Neuronal stem cell (in vitro differentiated cells): ENCODE results near the gene NPBWR2.
A peak's percentile ranks its signal among the peaks of the same experiment; 100 is the strongest.

Experiments used
- DNase-seq: peaks from one replicate; pipeline ENCODE4 v3.0.0-alpha.2; 2013; ENCODE audit warnings: low spot score
- H2AFZ ChIP-seq: one replicate; pipeline ENCODE4 v1.6.1; 2013; ENCODE audit warnings: mild to moderate bottlenecking, low read length, inconsistent platforms
- H2AK5ac ChIP-seq: 2 replicates; pipeline ENCODE4 v1.6.1; 2013; ENCODE audit warnings: low read depth, mild to moderate bottlenecking, inconsistent platforms, low read length, moderate library complexity, mixed read lengths
- H2BK120ac ChIP-seq: 2 replicates; pipeline ENCODE4 v1.6.1; 2013; ENCODE audit warnings: low read depth, mild to moderate bottlenecking, inconsistent platforms, low read length, moderate library complexity, mixed read lengths
- H2BK12ac ChIP-seq: one replicate; pipeline ENCODE4 v1.6.1; 2013; ENCODE audit warnings: low read length, inconsistent platforms
- H2BK15ac ChIP-seq: 2 replicates; pipeline ENCODE4 v1.6.1; 2013; ENCODE audit warnings: mild to moderate bottlenecking, low read length, inconsistent platforms, mixed read lengths
- H2BK5ac ChIP-seq: one replicate; pipeline ENCODE4 v1.6.1; 2013; ENCODE audit warnings: inconsistent platforms, mild to moderate bottlenecking, low read length, moderate library complexity
- H3K14ac ChIP-seq: one replicate; pipeline ENCODE4 v1.6.1; 2013; ENCODE audit warnings: low read length, inconsistent platforms
- H3K18ac ChIP-seq: 2 replicates; pipeline ENCODE4 v1.6.1; 2013; ENCODE audit warnings: low read length, inconsistent platforms
- H3K23ac ChIP-seq: 2 replicates; pipeline ENCODE4 v1.6.1; 2013; ENCODE audit warnings: low read depth, mild to moderate bottlenecking, mixed read lengths, low read length, inconsistent platforms; ENCODE audit not compliant: poor library complexity
- H3K27ac ChIP-seq: replicated peaks from 3 replicates; pipeline ENCODE4 v1.5.1; 2013; ENCODE audit warnings: low read length, inconsistent platforms
- H3K27me3 ChIP-seq, 3 experiments: 2 replicates each; pipeline ENCODE4 v1.6.1; 2013; ENCODE audit warnings: low read length in 3 of 3, mild to moderate bottlenecking in 2 of 3, inconsistent platforms in 1 of 3, low read depth in 1 of 3, mixed read lengths in 1 of 3, moderate library complexity in 1 of 3; ENCODE audit not compliant: control insufficient read depth in 3 of 3, insufficient read depth in 3 of 3
- H3K36me3 ChIP-seq, 2 donors: replicated peaks in 1 of 2; 2 replicates each; pipeline ENCODE4 v1.6.1; 2013; ENCODE audit warnings: low read length in 2 of 2; ENCODE audit not compliant: control insufficient read depth in 2 of 2, insufficient read depth in 2 of 2
- H3K4ac ChIP-seq: 2 replicates; pipeline ENCODE4 v1.6.1; 2013; ENCODE audit warnings: inconsistent platforms, mild to moderate bottlenecking, low read length, moderate library complexity
- H3K4me1 ChIP-seq, 2 donors: 1 replicate in 1 of 2; 2 replicates in 1 of 2; pipeline ENCODE4 v1.6.1; 2013; ENCODE audit warnings: low read length in 2 of 2, low read depth in 1 of 2; ENCODE audit not compliant: control insufficient read depth in 2 of 2, insufficient read depth in 1 of 2
- H3K4me2 ChIP-seq: one replicate; pipeline ENCODE4 v1.6.1; 2013; ENCODE audit warnings: mild to moderate bottlenecking, low read length, inconsistent platforms; ENCODE audit not compliant: insufficient read depth, poor library complexity, severe bottlenecking
- H3K4me3 ChIP-seq, 2 donors: 2 replicates each; pipeline ENCODE4 v1.5.1; 2013; ENCODE audit warnings: low read length in 2 of 2, mild to moderate bottlenecking in 2 of 2, inconsistent platforms in 1 of 2, moderate library complexity in 1 of 2
- H3K79me1 ChIP-seq: one replicate; pipeline ENCODE4 v1.6.1; 2013; ENCODE audit warnings: low read depth, mild to moderate bottlenecking, inconsistent platforms, low read length, moderate library complexity
- H3K9ac ChIP-seq: one replicate; pipeline ENCODE4 v1.6.1; 2013; ENCODE audit warnings: mild to moderate bottlenecking, low read depth, low read length, inconsistent platforms; ENCODE audit not compliant: poor library complexity
- H3K9me3 ChIP-seq, 2 donors: replicated peaks in 1 of 2; 2 replicates each; pipeline versions ENCODE3 to v1.6.1; 2013; ENCODE audit warnings: low read length in 2 of 2, mild to moderate bottlenecking in 2 of 2, inconsistent platforms in 1 of 2, low read depth in 1 of 2, mixed read lengths in 1 of 2, moderate library complexity in 1 of 2; ENCODE audit not compliant: control insufficient read depth in 2 of 2, insufficient read depth in 1 of 2
- H4K8ac ChIP-seq: one replicate; pipeline ENCODE4 v1.6.1; 2013; ENCODE audit warnings: low read depth, mild to moderate bottlenecking, inconsistent platforms, low read length, moderate library complexity
- H4K91ac ChIP-seq: one replicate; pipeline ENCODE4 v1.6.1; 2013; ENCODE audit warnings: low read length, low read depth, mild to moderate bottlenecking, inconsistent platforms; ENCODE audit not compliant: poor library complexity
- WGBS, 2 donors: extraction: QIAGEN DNeasy Blood & Tissue Kit; methylation state at CpG; one replicate each; pipeline ENCODE4 v1.1.7; 2013; ENCODE audit warnings: missing lambda C conversion rate in 2 of 2, mixed read lengths in 1 of 2; ENCODE audit not compliant: insufficient read length in 2 of 2, insufficient replicate concordance in 1 of 2; ENCODE audit errors: extremely low coverage in 2 of 2; 5-methylcytosine and 5-hydroxymethylcytosine counted together

The NPBWR2 gene

GRCh38 chr20:64149141-64149540, 41.8 kb upstream of the NPBWR2 start:
- no peak overlapping the region for H3K9ac ChIP-seq
- H2BK120ac ChIP-seq = no peak overlapping the region
- no peak overlapping the region for H3K4me3 ChIP-seq
- H4K8ac ChIP-seq = no peak overlapping the region
- no peak overlapping the region for H2BK15ac ChIP-seq
- H3K4me1 ChIP-seq = peaks cover 0 to 30% of the 10 kb centered on the region in 2 donors
- H2BK5ac ChIP-seq = no peak overlapping the region
- peak overlapping the region; percentile 42 for H2AK5ac ChIP-seq
- no peak for DNase-seq
- H3K18ac ChIP-seq = no peak overlapping the region
- H3K36me3 ChIP-seq = no peaks in the 10 kb centered on the region
- no peak overlapping the region for H2BK12ac ChIP-seq
- no peak overlapping the region for H3K27ac ChIP-seq
- no peak overlapping the region for H3K4ac ChIP-seq
- H2AFZ ChIP-seq = no peak overlapping the region
- H3K9me3 ChIP-seq = peaks cover 13 to 20% of the 10 kb centered on the region in 2 donors
- H4K91ac ChIP-seq = peak overlapping the region; percentile 38
- H3K4me2 ChIP-seq = no peak overlapping the region
- no peaks in the 10 kb centered on the region for H3K27me3 ChIP-seq
- H3K79me1 ChIP-seq = peaks cover 5% of the 10 kb centered on the region
- no CpG with 5 or more reads among the region's 7 CpGs for WGBS, 2 donors
- no peak overlapping the region for H3K14ac ChIP-seq
- H3K23ac ChIP-seq = no peak overlapping the region

GRCh38 chr20:64148581-64148980, 41.2 kb upstream of the NPBWR2 start:
- Histone ChIP-seq H2AK5ac (no peak overlapping the region), H3K36me3 (no peaks in the 10 kb centered on the region), H3K9me3 (peaks cover 13 to 22% of the 10 kb centered on the region in 2 donors), H3K23ac (no peak overlapping the region), H3K4me2 (no peak overlapping the region), H3K79me1 (peaks cover 5% of the 10 kb centered on the region), H2BK15ac (peak overlapping the region; percentile 16), H2BK12ac (no peak overlapping the region), H3K4me3 (no peak overlapping the region), H2BK5ac (no peak overlapping the region), H3K4ac (no peak overlapping the region), H2BK120ac (no peak overlapping the region), H4K8ac (no peak overlapping the region), H3K14ac (no peak overlapping the region), H3K27me3 (no peaks in the 10 kb centered on the region), H2AFZ (no peak overlapping the region), H4K91ac (no peak overlapping the region), H3K27ac (no peak overlapping the region), H3K4me1 (peaks cover 0 to 30% of the 10 kb centered on the region in 2 donors), H3K18ac (no peak overlapping the region), H3K9ac (no peak overlapping the region)
- no peak for DNase-seq
- no CpG with 5 or more reads among the region's 5 CpGs for WGBS, 2 donors

- no peak for DNase-seq
- Histone ChIP-seq H3K9ac (no peak overlapping the region), H3K9me3 (peaks cover 13 to 22% of the 10 kb centered on the region in 2 donors), H4K8ac (peak overlapping the region; percentile 75), H2AK5ac (peak overlapping the region; percentile 82), H3K4ac (no peak overlapping the region), H3K14ac (peak overlapping the region; percentile 39), H4K91ac (peak overlapping the region; percentile 19), H2AFZ (no peak overlapping the region), H2BK15ac (peak overlapping the region; percentile 57), H3K36me3 (no peaks in the 10 kb centered on the region), H3K4me1 (peaks cover 0 to 39% of the 10 kb centered on the region in 2 donors), H3K23ac (no peak overlapping the region), H3K4me2 (no peak overlapping the region), H3K27me3 (no peaks in the 10 kb centered on the region), H3K18ac (peak overlapping the region; percentile 93), H3K27ac (no peak overlapping the region), H2BK120ac (peak overlapping the region; percentile 53), H3K79me1 (peaks cover 4% of the 10 kb centered on the region), H2BK5ac (peak overlapping the region; percentile 94), H2BK12ac (peak overlapping the region; percentile 53), H3K4me3 (no peak overlapping the region)
- WGBS, 2 donors = no CpG with 5 or more reads among the region's 12 CpGs
Measured at GRCh38 chr20:64146936-64147477, 39.6 kb upstream of the NPBWR2 start.

- no peak overlapping the region for H2AFZ ChIP-seq
- H3K4me3 ChIP-seq = no peak overlapping the region
- H3K79me1 ChIP-seq = peaks cover 4% of the 10 kb centered on the region
- no peak overlapping the region for H3K14ac ChIP-seq
- H3K27me3 ChIP-seq = no peaks in the 10 kb centered on the region
- H2BK120ac ChIP-seq = peak overlapping the region; percentile 53
- peak overlapping the region; percentile 4 for H3K9ac ChIP-seq
- H2BK5ac ChIP-seq = peak overlapping the region; percentile 94
- peak overlapping the region; percentile 82 for H2AK5ac ChIP-seq
- WGBS, 2 donors = no CpG with 5 or more reads among the region's 7 CpGs
- H3K36me3 ChIP-seq = no peaks in the 10 kb centered on the region
- H3K18ac ChIP-seq = peak overlapping the region; percentile 93
- H3K9me3 ChIP-seq = peaks cover 13 to 22% of the 10 kb centered on the region in 2 donors
- H3K4me1 ChIP-seq = peaks cover 0 to 33% of the 10 kb centered on the region in 2 donors
- H3K27ac ChIP-seq = peak overlapping the region; percentile 76
- no peak overlapping the region for H3K4ac ChIP-seq
- no peak overlapping the region for H4K91ac ChIP-seq
- H3K4me2 ChIP-seq = peak overlapping the region; percentile 20
- peak overlapping the region; percentile 57 for H2BK15ac ChIP-seq
- DNase-seq = peak; percentile 50
- H4K8ac ChIP-seq = peak overlapping the region; percentile 75
- no peak overlapping the region for H3K23ac ChIP-seq
- peak overlapping the region; percentile 53 for H2BK12ac ChIP-seq
Measured at GRCh38 chr20:64146301-64146935, 39.1 kb upstream of the NPBWR2 start.
